Anterior cingulate cortex (tissue), 58 donors: Measurements from ENCODE around the gene SBF2.
A peak's percentile ranks its signal among the peaks of the same experiment; 100 is the strongest.
"Not testable (repeated sequence)": the region's sequence is repeated elsewhere in the genome, so short reads cannot be mapped to it uniquely, and the experiment has no call there.

Experiments
- DNase-seq, 58 donors: peaks; one replicate each; lab custom pipeline; 2025; lab: John Stamatoyannopoulos, UW

Gene SBF2

DNA sequence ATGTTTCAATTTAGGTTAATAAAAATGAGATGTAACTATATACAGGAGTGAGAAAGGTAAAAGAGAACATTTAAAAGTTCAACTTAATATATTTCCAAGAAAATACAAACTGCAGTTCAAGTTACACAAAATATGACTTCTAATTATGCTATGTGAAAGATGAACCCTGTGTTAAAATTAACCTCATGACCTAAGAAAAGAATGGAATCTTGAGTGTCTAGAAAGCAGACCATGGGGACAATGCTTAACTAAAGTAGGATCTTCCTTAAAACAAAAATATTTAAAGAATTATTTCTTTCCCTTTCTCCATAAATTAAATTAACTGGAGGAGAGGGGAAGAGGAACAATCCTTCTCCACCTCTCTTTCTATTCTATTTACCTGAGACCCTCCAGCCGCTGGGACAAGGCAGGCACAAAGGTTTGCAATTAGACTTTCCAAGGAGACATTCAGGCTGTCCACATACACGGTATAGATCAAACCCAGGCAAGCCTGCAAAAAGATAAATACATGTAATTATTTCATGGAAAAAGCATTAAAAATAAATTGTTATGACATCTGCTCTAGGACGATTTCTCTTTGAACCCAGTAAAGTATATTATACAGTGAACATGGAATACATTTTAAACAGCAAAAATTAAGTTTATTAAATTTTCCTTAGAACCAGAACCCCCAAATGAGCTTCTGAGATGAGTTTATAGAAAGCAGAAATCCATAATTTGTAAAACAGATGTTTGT lies 264.5 kb downstream of the SBF2 start:
- DNase-seq = no peak

DNA sequence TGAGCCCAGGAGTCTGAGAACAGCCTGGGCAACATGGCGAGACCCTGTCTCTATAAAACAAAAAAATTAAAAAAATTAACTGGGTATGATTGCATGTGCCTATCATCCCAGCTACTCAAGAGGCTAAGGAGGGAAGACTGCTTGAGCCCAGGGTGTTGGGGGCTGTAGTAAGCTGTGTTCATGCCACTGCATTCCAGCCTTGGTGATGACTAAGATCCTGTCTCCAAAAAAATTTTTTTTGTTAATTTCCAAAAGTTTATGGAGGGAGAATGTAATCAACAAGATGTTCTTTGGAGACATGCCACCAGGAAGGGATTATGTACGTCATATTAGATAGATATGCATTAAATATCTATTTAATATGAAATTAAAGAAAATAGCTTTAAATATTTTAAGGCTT lies 267.5 kb downstream of the SBF2 start:
- no peak for DNase-seq

DNA sequence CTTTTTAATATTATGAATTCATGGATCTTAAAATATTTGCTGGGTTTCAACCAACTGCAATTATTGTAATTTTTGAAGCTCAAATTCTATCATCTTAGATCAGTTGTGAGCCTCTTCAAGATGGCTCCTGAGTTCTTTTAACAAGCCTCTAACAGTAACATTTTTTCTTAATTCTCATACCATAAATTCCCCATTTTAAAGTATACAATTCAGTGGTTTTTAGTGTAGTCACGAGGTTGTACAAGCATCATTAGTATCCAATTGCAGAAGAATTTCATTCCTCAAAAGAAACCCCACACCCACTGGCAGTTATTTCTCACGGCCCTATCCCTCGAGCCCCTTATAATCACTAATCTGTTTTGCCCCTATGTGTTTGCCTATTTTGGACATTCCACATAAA lies 270.8 kb downstream of the SBF2 start:
- no peak for DNase-seq

DNA sequence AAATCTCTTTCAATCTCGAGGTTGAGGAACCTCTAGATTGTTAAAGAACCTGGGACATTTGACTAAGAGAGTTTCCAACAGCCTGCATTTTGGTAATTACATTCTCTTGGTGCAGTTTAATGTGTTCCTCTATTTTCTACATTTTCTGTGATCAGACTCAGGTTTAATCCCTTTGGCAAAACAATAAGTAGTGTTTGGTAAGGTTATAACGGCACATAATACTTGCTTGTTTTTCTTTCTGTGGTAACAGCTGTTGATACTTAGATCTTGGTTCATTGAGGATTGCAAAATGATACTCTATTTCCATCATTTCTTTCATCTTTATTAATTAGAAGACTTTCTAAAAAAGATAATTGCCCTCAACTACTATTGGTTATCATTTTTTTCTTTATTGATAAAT lies 271.3 kb downstream of the SBF2 start:
- no peak for DNase-seq

DNA sequence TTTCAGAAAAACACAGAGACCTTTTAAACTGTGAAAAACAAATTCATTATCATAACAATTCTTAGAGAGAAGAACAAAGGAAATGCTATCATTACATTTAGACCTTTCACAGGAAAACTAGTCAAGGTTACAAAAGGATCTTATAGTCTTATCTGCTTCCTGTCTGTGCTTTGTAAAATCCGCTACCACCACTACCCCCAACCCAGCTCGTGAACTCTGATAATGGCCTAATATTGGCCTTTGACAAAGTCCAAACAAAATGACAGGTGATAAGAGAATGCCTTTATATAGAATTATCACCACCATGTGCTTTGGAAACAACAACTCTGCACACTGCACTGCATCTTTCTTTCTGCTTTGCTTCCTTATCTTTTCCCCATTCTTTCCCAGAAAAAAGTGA lies 272.5 kb downstream of the SBF2 start:
- no peak for DNase-seq

DNA sequence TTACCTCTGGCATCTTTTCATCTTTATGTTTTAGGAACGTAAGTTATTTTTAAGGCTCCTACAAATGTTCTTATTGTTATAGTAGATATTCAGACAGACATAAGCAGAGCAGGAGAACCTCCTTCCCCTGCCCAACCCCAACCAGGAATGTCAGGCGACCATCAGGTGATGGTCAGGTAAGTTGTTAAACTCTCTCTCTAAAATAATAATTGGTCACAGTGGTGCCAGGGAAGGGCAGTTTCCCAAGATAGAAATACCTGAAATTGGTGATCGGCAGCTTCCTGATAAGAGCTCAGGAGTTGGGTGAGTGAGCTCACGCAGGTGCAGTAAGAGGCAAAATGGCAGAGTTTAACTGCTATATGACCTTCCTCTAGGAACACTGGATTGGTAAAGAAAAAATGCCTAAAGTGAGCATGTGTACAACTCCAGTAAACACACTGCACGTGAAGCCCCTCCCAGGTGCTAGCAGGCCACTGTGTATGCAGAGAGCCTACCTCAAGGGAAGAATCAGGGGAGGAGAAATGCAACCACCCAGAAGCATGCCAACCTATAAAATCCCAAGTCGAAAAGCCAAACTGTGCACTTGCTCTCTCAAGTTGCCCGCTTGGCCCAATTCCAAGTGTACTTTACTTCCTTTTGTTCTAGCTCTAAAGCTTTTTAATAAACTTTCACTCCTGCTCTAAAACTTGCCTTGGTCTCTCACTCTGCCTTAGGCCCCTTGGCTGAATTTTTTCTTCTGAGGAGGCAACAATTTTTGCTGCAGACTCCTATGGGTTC lies 273.9 kb downstream of the SBF2 start:
- DNase-seq = no peak

DNA sequence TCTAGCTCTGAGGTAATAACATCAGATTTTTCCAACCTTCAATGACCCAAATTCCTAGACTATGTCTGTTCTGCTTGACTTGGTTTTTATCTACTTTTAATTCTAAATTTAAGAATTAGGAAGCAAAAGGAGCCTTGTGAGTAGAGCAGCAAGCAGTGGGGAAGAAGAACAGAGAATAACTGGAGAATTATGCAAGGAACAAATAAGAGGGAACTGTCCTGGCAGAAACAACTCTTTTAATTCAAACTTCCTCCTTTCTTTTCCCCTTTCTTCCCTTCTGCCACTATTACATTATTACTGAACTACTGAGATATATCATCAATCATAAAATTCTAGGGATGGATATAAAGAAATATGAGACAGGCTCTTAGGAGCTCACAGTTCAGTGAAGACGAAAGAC lies 276.1 kb downstream of the SBF2 start:
- no peak for DNase-seq

DNA sequence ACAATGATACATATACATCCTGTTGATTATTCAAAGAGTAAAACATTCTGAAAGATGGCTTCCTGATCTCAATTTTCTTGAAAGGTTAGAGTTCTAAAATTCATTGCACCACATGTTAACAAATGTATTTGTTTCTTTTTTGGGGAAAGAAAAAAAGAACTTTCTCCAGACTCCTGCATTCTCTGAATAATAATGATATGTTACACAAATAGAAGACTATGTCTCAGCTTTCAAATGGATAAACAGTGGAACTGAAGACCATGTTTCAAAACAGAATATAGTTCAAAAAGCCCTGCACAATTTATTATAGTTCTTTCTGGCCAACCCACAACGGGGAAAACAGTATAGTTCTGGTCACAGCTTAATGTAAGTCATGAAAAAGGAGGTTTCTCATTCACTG lies 277.0 kb downstream of the SBF2 start:
- no peak for DNase-seq

DNA sequence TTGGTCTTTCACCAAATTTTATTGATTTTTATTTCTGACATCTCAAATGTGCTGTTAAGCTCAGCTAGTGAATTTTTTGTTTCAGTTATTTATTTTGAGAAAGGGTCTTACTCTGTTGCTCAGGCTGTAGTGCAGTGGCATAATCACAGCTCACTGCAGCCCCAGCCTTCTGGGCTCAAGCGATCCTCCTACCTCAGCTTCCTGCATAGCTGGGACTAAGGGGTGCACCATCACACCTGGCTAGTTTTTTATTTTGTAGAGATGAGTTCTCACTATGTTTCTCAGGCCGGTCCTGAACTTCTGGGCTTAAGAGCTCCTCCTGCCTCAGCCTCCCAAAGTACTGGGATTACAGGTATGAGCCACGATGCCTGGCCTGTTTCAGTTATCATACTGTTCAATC lies 282.0 kb downstream of the SBF2 start:
- no peak for DNase-seq

DNA sequence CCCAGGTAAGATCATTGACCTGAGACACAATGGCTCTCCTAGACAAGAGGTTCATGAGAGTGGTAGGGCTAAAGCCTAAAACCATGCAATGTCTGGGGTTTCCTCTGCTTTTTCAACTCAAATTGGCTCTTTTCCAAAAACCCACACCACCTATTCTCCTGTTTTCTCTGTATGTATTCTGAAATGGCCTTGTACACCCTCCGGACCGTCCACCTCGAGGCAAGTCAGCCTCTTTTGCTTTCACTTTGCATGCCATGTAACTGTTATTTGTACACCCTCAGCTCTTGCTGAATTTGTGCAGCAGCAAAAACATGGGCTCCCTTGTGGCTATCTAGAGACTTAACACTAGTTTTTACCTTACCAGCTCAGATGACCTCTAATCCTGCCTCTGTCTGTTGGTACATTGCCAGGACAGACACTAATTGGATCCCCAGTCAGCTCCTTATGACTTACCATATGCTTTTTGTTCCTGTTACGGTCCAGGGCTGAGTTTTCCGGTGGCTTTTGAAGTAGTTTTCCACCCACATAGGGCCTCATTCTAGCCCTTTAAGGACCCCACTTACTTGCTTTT lies 288.0 kb downstream of the SBF2 start:
- no peak for DNase-seq

DNA sequence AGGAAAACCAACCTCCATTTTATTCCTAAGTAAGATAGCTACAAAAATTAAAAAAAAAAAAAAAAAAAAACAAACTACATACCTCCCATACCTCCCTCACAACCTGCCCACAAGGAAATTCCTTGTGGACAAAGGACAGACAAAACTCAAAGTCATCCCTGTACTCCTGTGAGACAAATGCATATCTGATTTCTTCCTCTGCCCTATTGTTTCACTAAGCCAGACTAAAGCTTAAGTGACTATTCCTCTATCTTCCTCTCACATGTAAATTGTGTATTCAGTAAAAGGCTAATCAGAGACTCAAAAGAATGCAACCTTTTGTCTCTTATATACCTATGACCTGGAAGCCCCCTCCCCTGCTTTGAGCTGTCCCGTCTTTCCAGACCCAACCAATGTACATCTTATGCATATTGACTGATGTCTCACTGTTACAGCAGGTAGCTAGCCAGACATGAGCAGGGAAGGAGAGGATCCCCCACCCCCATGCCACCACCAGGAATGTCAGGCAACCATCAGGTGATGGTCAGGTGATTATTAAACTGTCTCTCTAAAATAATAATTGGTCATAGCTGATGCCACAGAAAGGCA lies 289.4 kb downstream of the SBF2 start:
- DNase-seq = no peak

DNA sequence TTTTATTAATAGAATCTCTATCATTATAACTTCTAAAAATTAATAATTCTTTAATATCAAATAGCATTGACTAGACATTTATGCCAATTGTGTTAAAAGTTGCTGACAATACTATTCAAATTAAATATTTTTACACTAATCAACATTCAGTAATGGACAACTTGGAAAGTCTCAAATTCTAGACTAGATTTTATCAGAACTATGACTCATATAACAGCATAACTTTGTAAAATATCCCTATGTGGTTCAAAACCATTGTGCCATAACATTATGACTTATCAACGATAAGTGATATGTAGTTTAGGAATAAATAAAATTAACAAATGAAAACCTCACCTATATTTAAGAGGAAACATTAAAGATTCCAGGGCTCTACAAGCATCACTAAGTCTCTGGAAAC lies 291.8 kb downstream of the SBF2 start:
- DNase-seq = no peak

DNA sequence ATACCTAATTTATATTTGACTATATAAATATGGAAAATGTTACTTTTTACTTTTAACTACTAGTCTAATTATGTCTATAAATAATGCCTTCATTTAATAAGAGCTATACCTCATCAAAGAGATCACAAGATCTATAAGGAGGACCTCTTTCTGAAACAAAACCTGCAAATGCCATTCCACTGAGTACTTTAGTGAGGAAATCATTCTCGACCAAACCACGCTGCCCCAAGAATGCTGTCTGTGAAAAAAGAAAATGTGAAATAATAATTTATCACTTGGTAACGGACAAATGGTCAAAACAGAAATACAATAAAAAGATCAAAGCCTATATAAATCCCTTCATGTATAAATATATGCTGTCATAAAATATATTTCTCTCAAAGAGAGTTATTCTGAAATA lies 301.7 kb downstream of the SBF2 start:
- no peak for DNase-seq

DNA sequence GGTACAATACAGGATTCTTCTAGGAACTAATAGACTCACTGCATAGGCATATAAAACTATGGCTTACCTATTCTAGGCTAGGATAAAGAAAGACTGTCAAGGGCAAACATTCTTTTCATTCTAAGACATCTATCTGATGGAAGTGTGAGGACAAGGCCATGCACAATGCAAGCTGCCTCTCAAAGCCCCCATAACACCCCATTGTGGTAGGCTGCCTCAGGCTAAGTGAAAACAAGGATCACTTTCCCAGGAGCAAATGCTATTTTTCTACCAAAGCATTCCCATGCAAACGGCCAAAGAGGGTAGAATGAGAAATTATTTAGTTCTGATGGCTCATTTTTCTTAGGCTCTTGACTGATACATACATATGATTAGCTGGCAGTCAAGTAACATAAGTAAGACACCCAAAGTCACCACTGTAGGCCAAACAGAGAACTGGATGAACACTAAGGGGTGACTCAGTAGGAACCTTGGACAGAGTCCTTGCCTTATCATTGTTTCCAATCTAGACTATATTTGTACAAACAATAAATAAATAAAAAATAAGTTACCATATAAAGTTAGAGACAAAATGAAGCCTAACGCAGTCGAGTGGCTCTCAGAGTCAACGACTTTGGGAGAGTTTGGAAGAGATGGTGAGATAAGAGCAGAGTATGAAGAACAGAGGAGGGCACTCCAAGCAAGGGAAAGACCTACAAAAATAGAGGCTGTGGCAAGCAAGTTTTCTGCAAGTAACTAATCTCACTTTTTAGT lies 303.6 kb downstream of the SBF2 start:
- no peak for DNase-seq

DNA sequence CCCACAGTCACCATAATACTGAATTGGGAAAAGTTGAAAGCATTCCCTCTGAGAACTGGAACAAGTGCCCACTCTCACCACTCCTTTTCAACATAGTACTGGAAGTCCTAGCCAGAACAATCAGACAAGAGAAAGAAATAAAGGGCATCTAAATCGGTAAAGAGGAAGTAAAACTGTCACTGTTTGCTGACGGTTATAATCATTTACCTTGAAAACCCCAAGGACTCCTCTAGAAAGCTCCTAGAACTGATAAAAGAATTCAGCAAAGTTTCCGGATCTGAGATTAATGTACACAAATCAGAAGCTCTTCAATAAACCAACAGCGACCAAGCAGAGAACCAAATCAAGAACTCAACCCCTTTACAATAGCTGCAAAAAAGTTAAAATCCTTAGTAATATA lies 306.7 kb downstream of the SBF2 start:
- not testable (repeated sequence) for DNase-seq

DNA sequence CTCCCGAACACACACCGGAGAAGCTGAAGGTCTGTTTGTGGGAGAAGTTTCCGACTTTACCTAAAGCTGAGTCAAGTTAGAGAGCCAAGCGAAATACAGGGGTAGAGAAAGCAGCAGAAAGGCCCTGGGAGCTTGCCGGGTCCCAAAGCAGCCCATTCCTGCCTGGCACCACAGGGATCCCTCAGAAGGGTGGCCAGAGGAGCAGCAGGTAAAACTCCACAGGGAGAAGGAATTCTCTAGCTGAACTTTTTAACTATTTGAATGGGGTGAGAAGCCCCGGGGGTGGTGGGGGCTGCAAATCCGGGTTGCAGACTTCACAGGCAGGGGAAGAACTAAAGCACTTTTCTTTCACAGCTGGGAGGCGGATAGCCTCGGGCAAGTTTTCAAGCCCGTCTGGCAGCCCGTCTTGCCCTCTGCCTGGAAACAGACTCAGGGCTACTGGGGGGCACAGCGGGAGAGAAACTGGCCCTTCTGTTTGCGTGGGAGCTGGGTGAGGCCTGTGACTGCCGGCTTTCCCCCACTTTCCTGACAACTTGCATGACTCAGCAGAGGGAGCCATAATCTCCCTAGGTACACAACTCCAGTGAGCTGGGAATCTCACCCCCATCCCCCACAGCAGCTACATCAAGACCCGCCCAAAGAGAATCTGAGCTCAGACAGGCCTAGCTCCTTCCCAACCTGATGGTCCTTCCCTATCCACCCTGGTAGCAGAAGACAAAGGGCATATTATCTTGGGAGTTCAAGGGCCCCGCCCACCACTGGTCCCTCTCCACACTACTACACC lies 311.0 kb downstream of the SBF2 start:
- peak in 13 of 58 donors; percentile 3 to 52 (median 9) for DNase-seq

DNA sequence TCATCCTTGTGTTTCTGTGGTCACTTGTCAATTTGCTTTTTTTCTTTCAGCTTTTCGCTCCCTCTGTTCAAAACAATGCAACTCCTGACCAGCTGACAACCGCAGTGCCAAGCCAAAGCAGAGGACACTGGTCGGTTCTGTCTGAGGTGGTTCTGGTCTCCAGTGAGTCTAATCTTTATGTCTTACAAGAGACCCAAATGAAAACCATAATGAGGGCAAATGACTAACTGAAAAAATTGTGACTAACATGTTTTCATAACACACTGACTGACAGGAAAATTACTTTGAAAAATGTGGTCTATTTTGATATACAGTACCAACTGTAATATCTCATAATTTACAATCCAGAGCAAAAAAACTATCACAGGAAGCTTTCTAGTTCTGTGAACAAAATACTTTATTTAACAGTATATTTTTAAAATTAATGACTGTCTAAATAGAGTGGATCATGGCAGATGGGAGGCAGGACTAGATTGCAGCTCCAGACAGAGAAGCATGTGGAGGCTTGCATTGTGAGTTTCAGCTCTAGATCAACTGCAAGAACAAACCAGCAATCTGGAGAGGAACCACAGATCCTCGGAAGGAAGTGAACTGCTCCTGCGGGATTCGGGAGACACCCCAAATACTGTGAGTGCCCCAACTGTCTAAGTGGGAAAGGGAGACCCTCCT lies 311.8 kb downstream of the SBF2 start:
- DNase-seq = peak in 16 of 58 donors; percentile 2 to 48 (median 13)

DNA sequence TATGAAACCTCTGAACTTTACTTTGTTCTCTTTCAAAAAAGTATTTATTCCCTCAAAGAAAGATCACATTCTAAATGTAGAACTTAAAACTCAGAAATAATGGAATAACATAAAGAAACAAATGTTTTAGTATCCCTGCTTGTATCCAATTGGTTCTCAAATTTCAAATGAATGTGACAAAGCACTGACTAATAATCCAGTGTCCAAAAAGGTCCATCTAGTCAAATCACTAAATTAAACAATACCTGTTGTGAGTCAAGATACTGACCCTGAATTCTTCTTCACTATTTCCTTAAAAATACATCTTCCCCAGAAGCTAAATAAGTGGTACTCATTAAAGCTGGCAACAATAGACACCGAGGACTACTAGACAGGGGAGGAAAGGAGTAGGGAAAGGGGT lies 313.1 kb downstream of the SBF2 start:
- no peak for DNase-seq

DNA sequence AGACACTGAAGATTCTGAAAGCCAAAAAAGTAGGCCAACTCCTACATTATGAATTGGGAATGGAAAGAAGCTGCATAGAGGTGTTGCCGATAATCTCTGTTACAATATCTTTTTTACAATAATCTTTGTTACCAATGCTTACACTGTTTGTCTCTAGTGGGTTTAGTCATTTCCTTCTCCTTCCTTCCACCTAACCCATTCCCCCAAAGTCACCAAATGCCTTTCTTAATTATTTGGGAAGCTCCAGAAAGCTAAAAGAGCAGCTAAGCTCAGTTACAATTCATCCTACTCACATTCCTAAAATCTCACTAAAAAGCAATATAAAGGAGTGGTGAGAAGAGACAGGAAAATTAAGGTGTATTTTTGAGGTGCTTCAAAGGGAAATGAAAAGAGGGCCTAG lies 316.5 kb downstream of the SBF2 start:
- DNase-seq = no peak
